Measurements from ENCODE around the gene TGM6.
"Not testable (repeated sequence)": the region's sequence is repeated elsewhere in the genome, so short reads cannot be mapped to it uniquely, and the experiment has no call there.

Gene TGM6

DNA sequence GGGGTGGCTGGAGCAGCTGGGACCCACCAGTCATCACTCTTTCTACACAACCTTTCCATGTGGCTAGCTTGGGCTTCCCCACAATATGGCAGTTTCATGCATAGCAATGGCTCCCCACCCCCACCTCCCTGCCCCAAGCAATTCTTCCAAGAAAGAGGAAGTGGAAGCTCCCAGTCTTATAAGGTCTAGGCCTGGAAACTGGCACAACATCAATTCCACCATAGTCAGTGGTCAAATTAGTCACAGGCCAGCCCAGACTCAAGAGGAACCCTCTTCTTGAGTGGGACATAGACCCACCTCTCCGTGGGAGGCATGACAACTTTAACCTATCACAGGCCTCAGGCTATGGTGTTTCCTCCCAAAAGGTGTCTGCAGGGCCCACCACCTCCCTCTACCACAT, 17.7 kb downstream of the TGM6 start:
- DNase-seq (ENCODE audit: low spot score) = no peak

DNA sequence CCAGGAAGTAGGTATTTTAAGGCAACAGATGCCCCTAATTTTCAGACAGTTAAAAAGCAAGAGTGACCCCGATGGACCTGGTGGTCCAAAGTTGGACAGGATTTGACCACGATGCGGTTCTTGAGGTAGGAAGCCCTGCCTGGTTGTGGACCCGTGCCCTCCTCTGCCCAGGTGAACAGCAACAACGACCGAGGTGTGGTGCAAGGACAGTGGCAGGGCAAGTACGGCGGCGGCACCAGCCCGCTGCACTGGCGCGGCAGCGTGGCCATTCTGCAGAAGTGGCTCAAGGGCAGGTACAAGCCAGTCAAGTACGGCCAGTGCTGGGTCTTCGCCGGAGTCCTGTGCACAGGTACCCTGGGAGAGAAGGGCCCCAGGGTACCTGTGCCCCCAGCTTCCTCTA, 18.7 kb downstream of the TGM6 start:
- DNase-seq (ENCODE audit: low spot score) = no peak

DNA sequence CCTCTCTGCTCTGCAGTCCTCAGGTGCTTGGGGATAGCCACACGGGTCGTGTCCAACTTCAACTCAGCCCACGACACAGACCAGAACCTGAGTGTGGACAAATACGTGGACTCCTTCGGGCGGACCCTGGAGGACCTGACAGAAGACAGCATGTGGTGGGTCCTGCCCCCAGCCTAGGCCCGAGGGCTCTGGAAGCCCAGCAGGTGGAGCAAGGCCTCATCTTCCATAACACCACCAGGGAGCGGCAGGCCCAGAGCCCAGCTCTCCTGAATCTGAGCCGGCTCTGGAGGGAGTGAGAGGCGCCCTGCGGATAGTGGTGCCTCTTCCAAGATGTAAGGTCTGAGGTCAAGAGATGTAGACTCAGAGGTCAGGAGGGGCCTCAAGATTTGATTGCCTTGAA, 19.6 kb downstream of the TGM6 start:
- DNase-seq (ENCODE audit: low spot score) = no peak

DNA sequence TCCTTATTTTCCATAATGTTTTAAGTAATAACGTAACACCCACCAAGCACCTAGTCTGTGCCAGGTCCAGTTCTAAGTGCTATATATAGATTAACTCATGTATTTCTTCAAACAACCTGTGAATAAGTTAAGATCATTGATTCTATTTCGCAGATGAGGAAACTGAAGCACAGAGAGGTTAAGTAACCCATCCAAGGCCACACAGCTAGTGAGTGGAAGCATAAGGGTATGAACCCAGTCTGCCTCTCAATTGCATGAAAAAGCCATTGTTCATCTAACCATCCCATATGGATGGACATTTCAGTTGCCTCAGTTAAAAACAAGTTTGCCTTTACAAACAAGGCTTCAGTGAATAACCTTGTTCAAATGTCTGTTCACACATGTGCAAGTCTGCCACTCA, 20.8 kb downstream of the TGM6 start:
- DNase-seq (ENCODE audit: low spot score) = no peak

DNA sequence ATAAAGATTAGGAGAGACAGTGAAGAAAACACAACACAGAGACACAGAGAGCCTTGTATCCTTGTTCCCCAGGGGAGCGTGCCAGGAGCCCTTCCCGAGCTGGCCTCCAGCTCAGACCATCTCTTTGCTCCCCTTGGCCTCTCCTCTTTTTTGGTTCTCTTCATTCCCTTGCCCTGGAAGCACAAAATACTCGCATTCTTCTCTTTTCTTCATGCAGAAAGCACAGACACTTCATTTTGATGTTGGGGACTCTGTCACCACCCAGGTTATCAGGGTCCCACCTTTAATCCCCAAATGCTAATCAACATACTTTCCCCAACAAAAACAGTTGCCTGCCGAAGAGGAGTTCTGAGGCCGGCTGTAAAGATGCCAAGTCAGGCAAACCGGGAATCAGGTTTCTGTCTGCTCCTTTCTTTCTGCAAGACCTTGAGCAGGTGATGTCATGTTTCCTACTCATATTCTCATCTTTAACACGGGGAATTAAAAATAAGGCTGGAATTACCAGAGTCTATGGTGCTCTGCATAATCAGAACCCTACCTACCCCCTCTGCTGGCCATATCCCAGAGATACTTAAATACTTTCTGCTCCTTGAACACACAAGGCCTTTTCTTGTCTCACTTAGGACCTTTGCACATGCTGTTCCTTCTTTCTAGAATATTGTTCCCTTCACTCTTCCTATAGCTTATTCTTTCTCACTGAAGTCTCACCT, 21.7 kb downstream of the TGM6 start:
- DNase-seq (ENCODE audit: low spot score) = peak; percentile 43

DNA sequence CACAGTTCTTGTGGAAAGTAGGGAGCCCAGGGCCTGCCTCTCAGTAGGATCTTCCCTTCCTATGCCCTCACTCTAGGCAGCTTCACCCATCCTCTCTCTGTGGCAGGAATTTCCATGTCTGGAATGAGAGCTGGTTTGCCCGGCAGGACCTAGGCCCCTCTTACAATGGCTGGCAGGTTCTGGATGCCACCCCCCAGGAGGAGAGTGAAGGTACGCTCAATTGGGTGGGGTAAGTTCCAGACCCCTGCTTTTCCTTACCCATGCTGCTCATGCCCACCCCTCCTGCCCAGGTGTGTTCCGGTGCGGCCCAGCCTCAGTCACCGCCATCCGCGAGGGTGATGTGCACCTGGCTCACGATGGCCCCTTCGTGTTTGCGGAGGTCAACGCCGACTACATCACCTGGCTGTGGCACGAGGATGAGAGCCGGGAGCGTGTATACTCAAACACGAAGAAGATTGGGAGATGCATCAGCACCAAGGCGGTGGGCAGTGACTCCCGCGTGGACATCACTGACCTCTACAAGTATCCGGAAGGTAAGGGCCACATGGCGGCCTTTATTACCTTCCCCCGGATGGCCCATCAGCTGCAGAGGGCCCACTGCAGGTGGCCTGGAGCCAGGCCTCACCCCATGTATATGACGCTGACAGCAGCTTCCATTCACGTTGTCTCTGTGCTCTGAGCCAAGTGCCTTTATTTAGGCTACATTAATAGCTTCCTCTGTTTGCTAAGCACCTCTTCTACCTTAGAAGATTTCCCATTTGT, 22.8 kb downstream of the TGM6 start:
- no peak for DNase-seq (ENCODE audit: low spot score)

DNA sequence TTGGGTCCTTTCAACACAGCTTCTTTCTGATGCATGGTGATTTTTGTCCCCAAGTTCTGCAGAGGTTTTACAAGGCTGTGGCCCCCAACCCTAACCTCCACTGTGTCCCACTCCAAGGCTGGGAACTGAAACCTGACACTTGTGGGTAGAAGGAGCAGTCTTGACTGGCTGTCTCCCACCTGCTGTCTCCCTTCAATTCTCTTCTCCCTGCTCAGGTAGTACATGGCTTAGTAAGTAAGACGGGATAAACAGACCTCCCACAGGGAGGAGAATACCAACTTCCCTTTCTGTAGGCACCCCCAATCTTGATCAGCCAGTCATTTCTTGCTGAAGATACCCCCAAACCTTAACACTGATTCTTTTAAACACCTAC, 25.0 kb downstream of the TGM6 start:
- no peak for DNase-seq (ENCODE audit: low spot score)

DNA sequence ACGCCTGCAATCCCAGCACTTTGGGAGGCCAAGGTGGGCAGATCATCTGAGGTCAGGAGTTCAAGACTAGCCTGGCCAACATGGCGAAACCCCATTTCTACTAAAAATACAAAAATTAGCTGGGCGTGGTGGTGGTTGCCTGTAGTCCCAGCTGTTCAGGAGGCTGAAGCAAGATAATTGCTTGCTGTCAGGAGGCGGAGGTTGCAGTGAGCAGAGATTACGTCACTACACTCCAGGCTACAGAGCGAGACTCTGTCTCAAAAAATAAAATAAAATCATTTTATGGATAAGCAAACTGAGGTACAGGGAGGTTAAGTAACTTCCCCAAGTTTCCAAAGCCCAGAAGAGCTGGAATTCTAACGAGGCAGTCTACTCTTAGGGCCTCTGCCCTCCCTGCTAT, 26.7 kb downstream of the TGM6 start:
- not testable (repeated sequence) for DNase-seq (ENCODE audit: low spot score)

DNA sequence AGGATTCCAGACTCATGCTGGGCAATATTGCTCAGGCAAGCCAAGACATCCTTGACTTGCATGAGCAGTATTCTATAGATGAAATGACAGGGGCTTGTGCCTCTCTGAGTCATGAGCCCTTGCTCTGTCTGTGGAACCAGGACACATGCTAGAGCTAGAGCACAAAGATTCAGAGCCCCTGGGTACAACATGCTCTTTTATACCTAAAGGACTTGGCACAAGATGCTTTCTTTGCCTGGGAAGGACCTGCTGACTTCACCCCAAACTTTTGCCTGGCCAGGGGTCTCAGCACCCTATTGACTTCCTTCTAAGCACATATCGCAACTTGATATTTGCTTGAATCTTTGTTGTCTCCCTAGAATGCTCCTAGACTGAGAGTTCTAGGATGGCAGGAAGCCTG, 27.4 kb downstream of the TGM6 start:
- no peak for DNase-seq (ENCODE audit: low spot score)

DNA sequence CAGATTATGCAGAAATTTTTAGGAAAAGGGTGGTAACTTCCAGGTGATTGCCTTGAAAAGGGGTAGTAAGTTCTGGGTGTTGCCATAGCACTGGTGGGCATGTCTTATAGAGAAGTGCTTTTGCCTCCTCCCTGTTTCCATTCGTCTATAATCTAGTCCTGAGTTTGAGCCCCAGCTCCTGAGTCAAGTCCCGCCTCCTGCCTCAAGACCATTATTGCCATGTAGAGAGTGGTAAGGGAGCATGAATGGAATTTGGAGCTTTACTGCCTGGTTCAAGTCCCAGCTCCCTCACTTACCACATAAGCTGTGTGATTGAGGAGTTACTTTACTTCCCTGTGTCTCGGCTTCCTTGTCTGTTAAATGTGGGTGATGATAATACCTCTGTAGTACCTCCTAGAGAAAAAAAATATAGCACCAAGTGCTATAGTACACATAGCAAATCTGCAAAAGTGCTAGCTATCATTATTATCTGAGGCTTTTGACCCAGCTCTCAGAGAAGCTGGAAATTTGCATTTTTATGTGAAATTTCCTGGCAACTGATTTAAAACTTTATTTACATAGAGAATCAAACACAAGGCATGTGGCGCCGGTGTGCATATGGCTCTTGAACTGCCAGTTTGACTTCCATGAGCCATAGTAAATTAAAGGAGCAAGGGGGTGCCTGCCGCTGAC, 36.0 kb downstream of the TGM6 start:
- DNase-seq (ENCODE audit: low spot score) = no peak

DNA sequence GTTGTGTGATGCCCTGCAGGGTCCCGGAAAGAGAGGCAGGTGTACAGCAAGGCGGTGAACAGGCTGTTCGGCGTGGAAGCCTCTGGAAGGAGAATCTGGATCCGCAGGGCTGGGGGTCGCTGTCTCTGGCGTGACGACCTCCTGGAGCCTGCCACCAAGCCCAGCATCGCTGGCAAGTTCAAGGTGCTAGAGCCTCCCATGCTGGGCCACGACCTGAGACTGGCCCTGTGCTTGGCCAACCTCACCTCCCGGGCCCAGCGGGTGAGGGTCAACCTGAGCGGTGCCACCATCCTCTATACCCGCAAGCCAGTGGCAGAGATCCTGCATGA, 36.5 kb downstream of the TGM6 start:
- DNase-seq (ENCODE audit: low spot score) = no peak

DNA sequence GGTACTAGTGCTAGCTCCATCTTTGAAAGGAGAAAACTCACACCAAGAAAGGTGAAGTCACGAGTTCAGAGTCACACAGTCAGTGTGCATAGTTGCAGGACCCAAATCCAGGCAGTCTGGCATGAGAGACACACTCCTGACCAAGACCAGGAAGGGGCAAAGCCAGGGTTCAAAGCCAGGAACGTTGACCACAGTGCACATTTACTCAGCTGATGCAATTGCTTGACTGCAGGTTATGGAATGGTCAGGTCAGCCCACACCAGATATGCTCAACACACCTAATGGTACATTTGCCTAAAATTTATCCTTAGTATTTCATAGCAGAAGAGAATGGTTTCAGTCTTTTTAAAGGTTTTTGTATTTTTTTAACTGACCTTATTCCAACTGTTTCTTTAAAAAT, 37.7 kb downstream of the TGM6 start:
- DNase-seq (ENCODE audit: low spot score) = no peak

DNA sequence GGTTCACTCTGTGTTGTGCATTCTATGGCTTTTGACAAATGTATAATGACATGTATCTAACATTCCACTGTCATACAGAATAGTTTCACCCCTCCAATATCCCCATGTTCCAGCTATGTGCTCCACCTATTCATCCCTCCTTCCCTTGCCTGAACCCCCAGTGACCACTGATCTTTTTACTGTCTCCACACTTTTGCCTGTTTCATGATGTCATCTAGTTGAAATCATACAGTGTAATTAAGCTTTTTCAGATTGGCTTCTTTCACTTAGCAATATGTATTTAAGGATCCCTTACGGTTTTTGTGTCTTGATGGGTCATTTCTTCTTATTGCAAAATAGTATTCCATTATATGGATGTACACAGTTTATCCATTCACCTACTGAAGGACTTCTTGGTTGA, 39.8 kb downstream of the TGM6 start:
- DNase-seq (ENCODE audit: low spot score) = no peak

DNA sequence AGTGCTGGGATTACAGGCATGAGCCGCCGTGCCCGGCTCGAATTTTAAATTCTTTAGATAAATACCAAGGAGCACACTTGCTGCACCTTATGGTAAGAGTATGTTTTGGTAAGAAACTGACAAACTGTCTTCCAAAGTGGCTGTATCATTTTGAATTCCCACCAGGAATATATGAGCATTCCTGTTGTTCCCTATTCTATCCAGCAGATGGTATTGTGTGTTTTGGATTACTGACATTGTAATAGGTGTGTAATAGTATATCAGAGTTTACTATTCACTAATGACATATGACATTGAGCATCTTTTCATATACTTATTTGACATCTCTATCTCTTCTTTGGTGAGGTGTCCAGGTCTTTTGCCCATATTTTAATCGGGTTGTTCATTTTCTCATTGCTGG, 40.5 kb downstream of the TGM6 start:
- no peak for DNase-seq (ENCODE audit: low spot score)

DNA sequence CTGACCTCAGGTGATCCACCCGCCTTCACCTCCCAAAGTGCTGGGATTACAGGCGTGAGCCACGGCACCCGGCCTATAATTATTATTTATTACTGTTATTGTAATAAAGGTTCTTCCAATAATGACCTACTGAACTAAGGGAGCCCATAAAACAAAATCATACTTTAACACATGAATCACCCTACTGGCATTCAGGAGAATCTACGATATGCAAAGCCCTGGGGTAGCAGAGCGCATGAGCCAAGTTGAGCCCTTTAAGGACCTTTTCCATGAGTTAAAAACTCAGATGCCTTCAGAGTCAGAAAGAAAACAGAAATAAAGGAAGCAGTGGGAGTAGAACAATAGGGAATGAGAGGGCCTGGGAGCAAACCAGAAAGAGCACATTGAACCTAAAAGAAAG, 48.4 kb downstream of the TGM6 start:
- DNase-seq (ENCODE audit: low spot score) = no peak

DNA sequence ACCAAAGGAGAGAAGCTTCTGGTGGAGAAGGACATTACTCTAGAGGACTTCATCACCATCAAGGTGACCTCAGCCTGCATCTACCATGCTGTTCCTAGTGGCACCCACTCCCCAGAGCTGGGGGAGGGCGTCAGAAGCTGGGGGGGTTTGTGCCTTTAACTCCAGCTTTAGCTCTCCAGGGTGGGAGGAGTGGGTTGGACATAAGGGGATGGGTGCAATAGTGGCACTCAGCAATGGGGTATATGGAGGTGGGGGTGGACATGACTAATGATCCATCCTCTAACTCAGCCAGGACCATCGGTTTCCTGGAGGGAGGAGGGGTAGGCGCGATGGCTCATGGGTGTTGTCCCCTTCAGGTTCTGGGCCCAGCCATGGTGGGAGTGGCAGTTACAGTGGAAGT, 49.8 kb downstream of the TGM6 start:
- no peak for DNase-seq (ENCODE audit: low spot score)

DNA sequence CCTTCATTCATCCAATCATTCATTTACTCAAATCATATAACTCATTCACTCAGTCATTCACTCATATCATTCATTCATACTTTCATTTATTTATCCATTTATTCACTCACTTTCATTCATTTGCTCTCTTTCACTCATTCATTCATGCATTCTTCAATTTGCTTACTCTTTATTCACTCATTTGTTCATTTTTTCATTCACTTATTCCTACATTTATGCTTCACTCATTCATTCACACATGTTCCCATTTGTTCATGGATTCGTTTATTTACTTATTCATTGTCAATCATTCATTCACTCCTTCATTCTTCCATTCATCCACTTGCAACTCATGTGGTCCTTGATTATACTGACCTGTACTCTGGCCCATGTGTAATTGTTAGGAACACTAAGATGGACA, 50.5 kb downstream of the TGM6 start:
- DNase-seq (ENCODE audit: low spot score) = no peak

DNA sequence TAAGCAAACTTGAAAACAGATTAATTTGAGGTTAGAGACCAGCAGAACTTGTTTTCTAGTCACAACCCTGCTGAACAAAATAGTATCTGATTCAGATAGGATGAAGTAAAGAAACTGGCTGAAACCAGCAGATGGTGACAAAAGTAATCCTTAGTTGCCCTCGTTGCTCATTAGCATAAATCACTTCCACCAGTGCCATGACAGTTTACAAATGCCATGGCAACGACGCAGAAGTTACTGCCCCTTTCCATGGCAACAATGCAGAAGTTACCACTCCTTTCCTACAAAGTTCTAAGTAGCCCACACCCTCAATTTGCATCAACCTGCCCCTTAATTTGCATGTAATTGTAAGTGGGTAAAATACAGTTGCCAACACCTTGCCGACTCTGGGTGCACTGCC, 66.1 kb downstream of the TGM6 start:
- peak; percentile 62 for DNase-seq (ENCODE audit: low spot score)

DNA sequence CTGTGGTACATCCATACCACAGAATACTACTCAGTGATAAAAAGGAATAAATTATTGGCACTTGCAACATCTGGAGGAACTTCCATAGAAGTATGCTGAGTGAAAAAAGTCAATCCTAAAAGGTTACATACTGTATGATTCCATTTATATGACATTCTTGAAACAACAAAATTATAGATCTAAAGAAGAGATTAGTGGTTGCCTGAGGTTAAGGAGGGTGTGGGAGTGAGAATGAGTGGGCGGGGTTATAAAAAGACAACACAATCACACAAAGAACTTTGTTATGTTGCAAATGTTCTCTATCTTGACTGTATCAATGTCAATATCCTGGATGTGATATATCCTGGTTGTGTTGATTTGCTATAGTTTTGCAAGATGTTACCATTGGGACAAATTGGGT, 68.7 kb downstream of the TGM6 start:
- no peak for DNase-seq (ENCODE audit: low spot score)

DNA sequence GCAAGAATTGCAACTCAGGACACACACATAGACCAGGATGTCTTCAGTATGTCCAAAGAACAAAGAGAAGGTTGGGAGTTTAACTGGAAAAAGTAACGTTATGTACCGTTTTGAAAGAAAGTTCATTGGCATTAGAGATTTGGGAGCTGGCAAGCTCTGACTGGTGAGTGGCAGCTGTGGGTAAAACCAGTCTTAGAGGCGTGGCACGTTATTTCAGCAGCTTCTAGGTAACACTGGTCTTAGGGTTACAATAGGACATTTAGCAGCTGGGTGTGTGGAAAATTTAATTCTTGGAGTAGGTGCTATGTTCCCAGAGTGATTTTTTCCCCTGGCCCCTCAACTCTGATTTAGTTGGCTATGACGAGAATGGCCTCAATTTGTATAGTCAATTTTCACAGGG, 70.7 kb downstream of the TGM6 start:
- no peak for DNase-seq (ENCODE audit: low spot score)

DNA sequence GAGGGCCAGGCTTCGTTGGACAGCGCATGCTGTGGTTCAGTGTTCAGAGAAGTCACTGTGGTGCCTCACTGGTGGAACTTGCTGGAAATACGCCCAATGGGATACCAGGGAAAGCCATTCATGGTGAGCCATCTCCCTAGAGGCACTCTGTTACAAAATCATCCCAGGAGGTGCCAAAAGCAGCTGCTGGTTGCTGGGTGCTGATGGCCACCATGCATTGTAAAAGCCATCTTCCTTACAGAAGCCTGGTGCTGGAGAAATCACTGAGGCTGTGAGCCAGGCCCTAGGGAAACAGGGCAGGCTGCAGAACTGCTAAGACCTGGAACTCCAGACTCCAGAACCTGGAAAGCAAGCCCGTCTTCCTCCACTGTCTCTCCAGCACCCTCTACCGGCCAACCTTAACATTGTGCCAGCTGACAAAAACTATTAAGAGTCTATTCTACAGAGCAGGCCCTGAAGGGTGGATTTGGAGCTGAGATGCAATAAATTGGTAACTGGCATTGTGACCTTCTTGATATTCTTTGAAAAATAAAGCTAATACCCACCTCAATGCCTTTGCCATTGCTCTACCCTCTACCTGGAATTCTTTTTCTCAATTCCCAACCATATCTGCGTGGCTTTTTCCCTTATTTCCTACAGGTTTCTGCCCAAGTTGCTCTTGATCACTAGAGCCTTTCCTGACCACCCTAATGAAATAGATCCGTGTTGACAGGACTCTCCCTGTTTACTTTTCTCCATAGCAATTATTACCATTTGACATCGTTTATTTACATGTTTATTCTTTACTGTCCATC, 71.4 kb downstream of the TGM6 start:
- peak; percentile 78 for DNase-seq (ENCODE audit: low spot score)

DNA sequence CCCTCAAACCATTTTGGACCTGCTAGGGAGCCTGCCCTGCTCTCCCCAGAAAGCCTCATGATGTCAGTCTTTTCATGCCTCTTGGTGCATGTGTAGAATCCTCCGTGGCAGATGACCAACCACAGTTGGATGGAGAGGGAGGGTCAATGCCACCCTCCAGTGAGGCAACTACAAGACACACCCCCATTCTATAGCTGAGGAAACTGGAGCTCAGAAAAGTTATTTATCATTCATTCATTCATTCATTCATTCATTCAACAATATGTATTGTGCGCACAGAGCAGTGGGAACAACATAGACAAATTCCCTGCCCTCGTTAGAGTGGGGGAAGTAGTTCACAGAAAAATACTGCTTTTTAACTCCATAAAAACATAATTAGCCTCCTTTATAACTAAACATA, 73.1 kb downstream of the TGM6 start:
- DNase-seq (ENCODE audit: low spot score) = no peak
